DND-41 (cell line): ENCODE results near the gene SLC9A2.

Experiments
- ATAC-seq: fragments of 200-7000 bp; cut with Tn5 transposase; 3 replicates; pipeline ENCODE4 v1.9.1; 2021; ENCODE audit warnings: low read depth; ENCODE audit not compliant: insufficient read depth
- DNase-seq: peaks from one replicate; pipeline ENCODE4 v3.0.0-alpha.2; 2020
- H2AFZ ChIP-seq: 2 replicates; pipeline ENCODE4 v1.6.0; 2012; ENCODE audit warnings: low read depth, low read length
- H3K27ac ChIP-seq: 2 replicates; pipeline ENCODE4 v1.5.1; 2012; ENCODE audit warnings: low read length, inconsistent platforms
- H3K27me3 ChIP-seq: fragments of 200-600 bp; sonication (generic); 2 replicates; pipeline ENCODE4 v1.6.0; 2012; ENCODE audit warnings: low read length, mild to moderate bottlenecking, inconsistent platforms; ENCODE audit not compliant: insufficient read depth, poor library complexity
- H3K36me3 ChIP-seq: 2 replicates; pipeline ENCODE4 v1.5.1; 2012; ENCODE audit warnings: low read length, inconsistent platforms; ENCODE audit not compliant: insufficient read depth
- H3K4me1 ChIP-seq: 2 replicates; pipeline ENCODE4 v1.5.1; 2012; ENCODE audit warnings: mild to moderate bottlenecking, low read length; ENCODE audit not compliant: insufficient read depth
- H3K4me2 ChIP-seq: 2 replicates; pipeline ENCODE4 v1.6.0; 2012; ENCODE audit warnings: mild to moderate bottlenecking, moderate library complexity, low read length, inconsistent platforms; ENCODE audit not compliant: insufficient read depth
- H3K4me3 ChIP-seq, 2 experiments: fragments of 200-600 bp in 1 of 2; shearing (Covaris generic) in 1 of 2; 2 replicates each; pipeline ENCODE4 v1.5.1; 2012 to 2016; ENCODE audit warnings: inconsistent platforms in 2 of 2, low read length in 2 of 2, mild to moderate bottlenecking in 2 of 2, low read depth in 1 of 2, moderate library complexity in 1 of 2
- H3K79me2 ChIP-seq: 2 replicates; pipeline ENCODE4 v1.6.0; 2012; ENCODE audit warnings: low read length, inconsistent platforms; ENCODE audit not compliant: insufficient read depth
- H3K9ac ChIP-seq: 2 replicates; pipeline ENCODE4 v1.6.0; 2012; ENCODE audit warnings: low read depth, mild to moderate bottlenecking, inconsistent platforms, low read length, moderate library complexity
- H3K9me3 ChIP-seq: 2 replicates; pipeline ENCODE4 v1.5.1; 2012; ENCODE audit warnings: low read length, moderate library complexity, mild to moderate bottlenecking, inconsistent platforms; ENCODE audit not compliant: insufficient read depth, severe bottlenecking
- H4K20me1 ChIP-seq: 2 replicates; pipeline ENCODE4 v1.6.0; 2012; ENCODE audit warnings: low read length; ENCODE audit not compliant: insufficient read depth
- CTCF ChIP-seq: IDR thresholded peaks from 2 replicates; pipeline ENCODE4 v1.5.1; 2012; ENCODE audit warnings: borderline replicate concordance, low read length, moderate library complexity, mild to moderate bottlenecking; ENCODE audit not compliant: poor library complexity, severe bottlenecking; ENCODE audit errors: extremely low read depth
- EZH2 ChIP-seq: IDR thresholded peaks from 3 replicates; pipeline ENCODE4 v1.6.1; 2012; ENCODE audit warnings: borderline replicate concordance, low read depth, mild to moderate bottlenecking, moderate library complexity, low read length, inconsistent platforms; ENCODE audit not compliant: severe bottlenecking

SLC9A2 gene

GRCh38 chr2:102652126-102652525 lies 32.8 kb downstream of the SLC9A2 start:
- DNase-seq (no peak), ATAC-seq (no peak)
- Histone ChIP-seq H3K27me3 (peaks cover 4% of the 10 kb centered on the region), H3K4me3 (no peak overlapping the region), H3K79me2 (no peaks in the 10 kb centered on the region), H2AFZ (no peak overlapping the region), H4K20me1 (no peaks in the 10 kb centered on the region), H3K9me3 (no peaks in the 10 kb centered on the region), H3K9ac (no peak overlapping the region), H3K4me2 (no peak overlapping the region), H3K36me3 (no peaks in the 10 kb centered on the region), H3K4me1 (no peaks in the 10 kb centered on the region), H3K27ac (no peak overlapping the region)
- TF ChIP-seq EZH2 (no peak), CTCF (no peak)

- no peaks in the 10 kb centered on the region for H4K20me1 ChIP-seq
- DNase-seq (no peak), ATAC-seq (no peak)
- H3K9me3 ChIP-seq, result no peaks in the 10 kb centered on the region
- no peak for TF ChIP-seq CTCF
- TF ChIP-seq EZH2, result no peak
- peaks cover 5% of the 10 kb centered on the region for H3K27me3 ChIP-seq
- no peak overlapping the region for H3K4me3 ChIP-seq
- H3K27ac ChIP-seq, result no peak overlapping the region
- no peak overlapping the region for H3K4me2 ChIP-seq
- no peaks in the 10 kb centered on the region for H3K79me2 ChIP-seq
- H3K4me1 ChIP-seq, result no peaks in the 10 kb centered on the region
- H3K9ac ChIP-seq, result no peak overlapping the region
- H3K36me3 ChIP-seq, result no peaks in the 10 kb centered on the region
- no peak overlapping the region for H2AFZ ChIP-seq
These were observed 38.4 kb downstream of the SLC9A2 start for GRCh38 chr2:102657770-102658169.

GRCh38 chr2:102660070-102660469 lies 40.7 kb downstream of the SLC9A2 start:
- H2AFZ ChIP-seq, result no peak overlapping the region
- H3K9ac ChIP-seq, result no peak overlapping the region
- no peak overlapping the region for H3K27ac ChIP-seq
- H3K79me2 ChIP-seq, result no peaks in the 10 kb centered on the region
- no peak for ATAC-seq
- H3K4me2 ChIP-seq, result no peak overlapping the region
- H3K36me3 ChIP-seq, result no peaks in the 10 kb centered on the region
- no peak for DNase-seq
- H4K20me1 ChIP-seq, result no peaks in the 10 kb centered on the region
- no peaks in the 10 kb centered on the region for H3K4me1 ChIP-seq
- H3K4me3 ChIP-seq, result no peak overlapping the region
- H3K9me3 ChIP-seq, result no peaks in the 10 kb centered on the region
- TF ChIP-seq EZH2, result no peak
- TF ChIP-seq CTCF, result no peak
- peaks cover 7% of the 10 kb centered on the region for H3K27me3 ChIP-seq

DNA sequence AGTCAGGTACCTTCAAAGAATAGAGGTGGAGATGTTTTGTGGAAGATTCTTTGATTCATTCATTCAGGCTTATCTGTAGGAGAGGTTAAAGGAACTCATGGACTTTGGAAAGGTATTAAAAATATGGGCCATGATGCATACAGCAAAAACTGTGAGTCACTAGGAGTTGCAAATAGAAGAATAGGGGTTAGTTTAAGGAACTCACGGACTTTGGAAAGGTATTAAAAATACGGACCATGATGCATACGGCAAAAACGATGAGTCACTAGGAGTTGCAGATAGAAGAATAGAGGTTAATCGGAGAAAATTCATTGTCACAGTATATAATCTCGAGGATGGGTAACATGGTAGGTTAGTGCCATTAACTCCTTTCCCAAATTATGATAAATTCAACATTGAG lies 41.2 kb downstream of the SLC9A2 start:
- no peak for DNase-seq

More for the DNA sequence above, 41.2 kb downstream of the SLC9A2 start:
- no peak overlapping the region for H3K4me3 ChIP-seq
- no peaks in the 10 kb centered on the region for H3K79me2 ChIP-seq
- peaks cover 7% of the 10 kb centered on the region for H3K27me3 ChIP-seq
- no peak overlapping the region for H3K4me2 ChIP-seq
- TF ChIP-seq EZH2 (no peak), CTCF (no peak)
- no peak for ATAC-seq
- no peaks in the 10 kb centered on the region for H4K20me1 ChIP-seq
- no peaks in the 10 kb centered on the region for H3K36me3 ChIP-seq
- H3K9me3 ChIP-seq, result no peaks in the 10 kb centered on the region
- H3K27ac ChIP-seq, result no peak overlapping the region
- no peak overlapping the region for H3K9ac ChIP-seq
- no peaks in the 10 kb centered on the region for H3K4me1 ChIP-seq
- H2AFZ ChIP-seq, result no peak overlapping the region
